Thyroid gland (tissue), 4 donors: ENCODE data around the gene LCP1. TPM values are rescaled to one million over a fixed set of nuclear protein-coding genes. Genes with fewer than 3 reads are reported as not detected.

ENCODE experiments used
- DNase-seq, 2 donors: peaks; one replicate each; pipeline ENCODE4 v3.0.0-alpha.2; 2019
- H3K27ac ChIP-seq, 3 donors: fragments of 200-600 bp; sonication (generic); 1 replicate in 2 of 3; 2 replicates in 1 of 3; pipeline ENCODE4 v1.5.1; 2016 to 2019; ENCODE audit warnings: mild to moderate bottlenecking in 1 of 3, moderate library complexity in 1 of 3
- H3K27me3 ChIP-seq: fragments of 200-600 bp; sonication (generic); one replicate; pipeline ENCODE4 v1.5.1; 2019
- H3K36me3 ChIP-seq, 2 donors: fragments of 200-600 bp; sonication (generic); one replicate each; pipeline ENCODE4 v1.5.1; 2016 to 2019
- H3K4me1 ChIP-seq, 2 donors: fragments of 200-600 bp; sonication (generic); one replicate each; pipeline ENCODE4 v1.5.1; 2017 to 2019
- H3K4me3 ChIP-seq, 3 donors: fragments of 200-600 bp; sonication (generic); replicated peaks in 1 of 3; 1 replicate in 2 of 3; 2 replicates in 1 of 3; pipeline ENCODE4 v1.5.1; 2016; ENCODE audit warnings: mild to moderate bottlenecking in 1 of 3
- H3K9me3 ChIP-seq: fragments of 200-600 bp; sonication (generic); one replicate; pipeline ENCODE4 v1.5.1; 2017
- CTCF ChIP-seq, 6 experiments: fragments of 200-600 bp in 3 of 6; fragments of 450-650 bp in 3 of 6; sonication (generic) in 3 of 6; IDR thresholded peaks; one replicate each; pipeline ENCODE4 v1.5.1; 2016 to 2019; ENCODE audit warnings: antibody characterized with exemption in 6 of 6, mild to moderate bottlenecking in 2 of 6, inconsistent platforms in 1 of 6, moderate library complexity in 1 of 6
- POLR2A ChIP-seq, 2 donors: fragments of 450-650 bp; IDR thresholded peaks; one replicate each; pipeline ENCODE4 v1.6.1; 2017; ENCODE audit warnings: antibody characterized with exemption in 2 of 2, mild to moderate bottlenecking in 2 of 2, moderate library complexity in 1 of 2
- WGBS, 2 donors: methylation state at CpG; one replicate each; pipeline ENCODE4 v1.1.5; 2017; 5-methylcytosine and 5-hydroxymethylcytosine counted together
- intact Hi-C: fragments of 100-400 bp; cut with DNase I; formaldehyde crosslinking; loops from one replicate; pipeline ENCODE4 v1.15.1; 2023
- total RNA-seq, 4 donors: library from RNA; depleted of rRNA; stranded (reverse); fragments of >200 nt; gene quantifications; one replicate each; pipeline ENCODE4 v1.2.3, GENCODE V29; 2016

The LCP1 gene
- total RNA-seq, 4 donors from 2014 or later: 8.7 to 27.3 (median 11.9) TPM

- DNase-seq: peak; percentile 41 to 52
- TF ChIP-seq CTCF (IDR thresholded peaks at IDR 0.05): no peak
- no peak for TF ChIP-seq POLR2A (IDR thresholded peaks at IDR 0.05)
- Histone ChIP-seq H3K27me3 (no peaks in the 10 kb centered on the region), H3K4me3 (peak within 1 kb of the TSS in 1 of 3 donors; percentile 9), H3K9me3 (no peaks in the 10 kb centered on the region), H3K4me1 (peaks cover 0 to 3% of the 10 kb centered on the region in 2 donors), H3K27ac (no peak within 1 kb of the TSS), H3K36me3 (no peaks in the 10 kb centered on the region)
- intact Hi-C loops: no loop called here
- WGBS, 2 donors: 4 to 7% methylated on average over 24 to 47 of the region's 53 CpGs
These were observed 29.7 kb upstream of the LCP1 start, which contains the start of gene LRRC63 for GRCh38 chr13:46211483-46212351. Gene LRRC63, plus strand, starts transcription at chr13:46211928. Its CDS starts 1,107 bp downstream, at chr13:46213035.

- H3K27ac ChIP-seq: no peak overlapping the region
These were observed 29.1 kb upstream of the LCP1 start for GRCh38 chr13:46211116-46211482.

GRCh38 chr13:46210362-46211083, 28.5 kb upstream of the LCP1 start:
- peaks cover 0 to 3% of the 10 kb centered on the region in 2 donors for H3K4me1 ChIP-seq
- no peaks in the 10 kb centered on the region for H3K27me3 ChIP-seq
- no peaks in the 10 kb centered on the region for H3K9me3 ChIP-seq
- DNase-seq: no peak
- intact Hi-C loops: no loop called here
- 86 to 89% methylated on average over 6 of the region's 6 CpGs for WGBS, 2 donors
- TF ChIP-seq CTCF (IDR thresholded peaks at IDR 0.05) (no peak), POLR2A (IDR thresholded peaks at IDR 0.05) (no peak)
- no peak overlapping the region for H3K4me3 ChIP-seq
- H3K36me3 ChIP-seq: no peaks in the 10 kb centered on the region
- H3K27ac ChIP-seq: no peak overlapping the region

More at GRCh38 chr13:46211116-46211482, 29.1 kb upstream of the LCP1 start:
- TF ChIP-seq POLR2A (IDR thresholded peaks at IDR 0.05) (no peak), CTCF (IDR thresholded peaks at IDR 0.05) (no peak)
- H3K9me3 ChIP-seq: no peaks in the 10 kb centered on the region
- H3K4me1 ChIP-seq: peaks cover 0 to 3% of the 10 kb centered on the region in 2 donors
- 20 to 30% methylated on average over 9 of the region's 9 CpGs for WGBS, 2 donors
- intact Hi-C loops: no loop called here
- no peaks in the 10 kb centered on the region for H3K36me3 ChIP-seq
- no peaks in the 10 kb centered on the region for H3K27me3 ChIP-seq
- no peak for DNase-seq
- peak overlapping the region in 1 of 3 donors; percentile 9 for H3K4me3 ChIP-seq

- peaks cover 0 to 3% of the 10 kb centered on the region in 2 donors for H3K4me1 ChIP-seq
- no peaks in the 10 kb centered on the region for H3K36me3 ChIP-seq
- intact Hi-C loops: no loop called here
- no peak overlapping the region for H3K4me3 ChIP-seq
- DNase-seq: no peak
- H3K9me3 ChIP-seq: no peaks in the 10 kb centered on the region
- TF ChIP-seq POLR2A (IDR thresholded peaks at IDR 0.05) (no peak), CTCF (IDR thresholded peaks at IDR 0.05) (no peak)
- H3K27ac ChIP-seq: no peak overlapping the region
- H3K27me3 ChIP-seq: no peaks in the 10 kb centered on the region
- WGBS, 2 donors: 77% methylated on average over 7 of the region's 7 CpGs
These were observed 25.9 kb upstream of the LCP1 start for GRCh38 chr13:46207828-46208227.
